Dendritic cell treated with granulocyte-macrophage colony-stimulating factor and Interleukin-4, amounts not matched to agents 40 ng/mL and 50 ng/mL, for 4 days (primary cell): ENCODE results near the gene VKORC1.
A peak's percentile ranks its signal among the peaks of the same experiment; 100 is the strongest.

Experiments
- H3K27ac Mint-ChIP-seq: one replicate; pipeline ENCODE4 v1.8.0; 2022; ENCODE audit warnings: mild to moderate bottlenecking, mixed read lengths
- H3K27me3 Mint-ChIP-seq: one replicate; pipeline ENCODE4 v1.8.0; 2022; ENCODE audit warnings: mild to moderate bottlenecking, mixed read lengths
- H3K36me3 Mint-ChIP-seq: one replicate; pipeline ENCODE4 v1.8.0; 2022; ENCODE audit warnings: low read depth, mixed read lengths
- H3K4me1 Mint-ChIP-seq: one replicate; pipeline ENCODE4 v1.8.0; 2022; ENCODE audit warnings: low read depth, mixed read lengths
- H3K4me3 Mint-ChIP-seq: one replicate; pipeline ENCODE4 v1.8.0; 2022; ENCODE audit warnings: mild to moderate bottlenecking, moderate library complexity, mixed read lengths
- H3K9me3 Mint-ChIP-seq: one replicate; pipeline ENCODE4 v1.8.0; 2022; ENCODE audit warnings: mixed read lengths
- intact Hi-C: fragments of 100-400 bp; cut with micrococcal nuclease; formaldehyde crosslinking; loops from one replicate; pipeline ENCODE4 v1.15.0; 2022

Gene VKORC1

DNA sequence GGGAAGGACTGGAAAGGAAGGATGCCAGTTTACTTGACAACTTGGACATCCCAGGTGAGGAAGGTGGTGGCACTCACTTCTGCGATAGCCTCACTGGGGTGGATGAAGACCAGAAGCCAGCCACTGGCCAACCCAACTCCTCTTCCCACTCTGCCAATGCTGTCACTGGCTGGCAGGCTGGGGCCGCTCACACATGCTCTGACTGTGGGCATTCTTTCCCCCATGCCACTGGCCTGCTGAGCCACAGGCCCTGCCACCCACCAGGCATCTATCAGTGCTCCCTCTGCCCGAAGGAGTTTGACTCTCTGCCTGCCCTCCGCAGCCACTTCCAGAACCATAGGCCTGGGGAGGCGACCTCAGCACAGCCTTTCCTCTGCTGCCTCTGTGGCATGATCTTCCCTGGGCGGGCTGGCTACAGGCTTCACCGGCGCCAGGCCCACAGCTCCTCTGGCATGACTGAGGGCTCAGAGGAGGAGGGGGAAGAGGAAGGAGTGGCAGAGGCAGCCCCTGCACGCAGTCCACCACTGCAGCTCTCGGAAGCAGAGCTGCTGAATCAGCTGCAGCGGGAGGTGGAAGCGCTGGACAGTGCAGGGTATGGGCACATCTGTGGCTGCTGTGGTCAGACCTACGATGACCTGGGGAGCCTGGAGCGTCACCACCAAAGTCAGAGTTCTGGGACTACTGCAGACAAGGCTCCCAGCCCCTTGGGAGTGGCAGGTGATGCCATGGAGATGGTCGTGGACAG is 15.8 kb downstream of the VKORC1 start:
- Mint-ChIP-seq H3K4me3 (no peak overlapping the region), H3K9me3 (no peaks in the 10 kb centered on the region), H3K27ac (peak overlapping the region; percentile 47), H3K27me3 (no peaks in the 10 kb centered on the region), H3K36me3 (peaks cover 89% of the 10 kb centered on the region), H3K4me1 (peaks cover 85% of the 10 kb centered on the region)
- intact Hi-C loops, result no loop called here

DNA sequence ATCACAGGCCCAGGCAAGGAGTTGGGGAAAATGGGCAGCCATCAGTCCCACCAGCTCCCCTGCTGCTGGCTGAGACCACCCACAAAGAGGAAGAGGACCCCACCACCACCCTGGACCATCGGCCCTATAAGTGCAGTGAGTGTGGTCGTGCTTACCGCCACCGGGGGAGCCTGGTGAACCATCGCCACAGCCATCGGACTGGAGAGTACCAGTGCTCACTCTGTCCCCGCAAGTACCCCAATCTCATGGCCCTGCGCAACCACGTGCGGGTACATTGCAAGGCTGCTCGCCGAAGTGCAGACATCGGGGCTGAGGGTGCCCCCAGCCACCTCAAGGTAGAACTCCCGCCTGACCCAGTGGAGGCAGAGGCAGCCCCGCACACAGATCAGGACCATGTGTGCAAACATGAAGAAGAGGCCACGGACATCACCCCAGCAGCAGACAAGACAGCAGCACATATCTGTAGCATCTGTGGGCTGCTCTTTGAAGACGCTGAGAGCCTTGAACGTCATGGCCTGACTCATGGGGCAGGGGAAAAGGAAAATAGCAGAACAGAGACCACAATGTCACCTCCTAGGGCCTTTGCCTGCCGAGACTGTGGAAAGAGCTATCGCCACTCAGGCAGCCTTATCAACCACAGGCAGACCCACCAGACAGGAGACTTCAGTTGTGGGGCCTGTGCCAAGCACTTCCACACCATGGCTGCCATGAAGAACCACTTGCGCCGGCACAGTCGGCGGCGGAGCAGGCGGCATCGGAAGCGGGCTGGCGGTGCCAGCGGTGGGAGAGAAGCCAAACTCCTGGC is 16.8 kb downstream of the VKORC1 start:
- Mint-ChIP-seq H3K27ac (peak overlapping the region; percentile 47), H3K9me3 (no peaks in the 10 kb centered on the region), H3K36me3 (peaks cover 85% of the 10 kb centered on the region), H3K27me3 (no peaks in the 10 kb centered on the region), H3K4me1 (peaks cover 84% of the 10 kb centered on the region), H3K4me3 (no peak overlapping the region)
- intact Hi-C loops, result no loop called here

DNA sequence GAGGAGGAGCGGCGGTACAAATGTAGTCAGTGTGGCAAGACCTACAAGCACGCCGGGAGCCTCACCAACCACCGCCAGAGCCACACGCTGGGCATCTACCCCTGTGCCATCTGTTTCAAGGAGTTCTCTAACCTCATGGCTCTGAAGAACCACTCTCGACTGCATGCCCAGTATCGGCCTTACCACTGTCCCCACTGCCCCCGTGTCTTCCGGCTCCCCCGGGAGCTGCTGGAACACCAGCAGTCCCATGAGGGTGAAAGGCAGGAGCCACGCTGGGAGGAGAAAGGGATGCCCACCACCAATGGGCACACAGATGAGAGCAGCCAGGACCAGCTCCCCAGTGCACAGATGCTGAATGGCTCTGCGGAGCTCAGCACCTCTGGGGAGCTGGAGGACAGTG is 17.6 kb downstream of the VKORC1 start:
- Mint-ChIP-seq H3K4me1 (peaks cover 84% of the 10 kb centered on the region), H3K9me3 (no peaks in the 10 kb centered on the region), H3K27me3 (no peaks in the 10 kb centered on the region), H3K36me3 (peaks cover 82% of the 10 kb centered on the region), H3K27ac (no peak overlapping the region), H3K4me3 (no peak overlapping the region)
- intact Hi-C loops, result no loop called here

DNA sequence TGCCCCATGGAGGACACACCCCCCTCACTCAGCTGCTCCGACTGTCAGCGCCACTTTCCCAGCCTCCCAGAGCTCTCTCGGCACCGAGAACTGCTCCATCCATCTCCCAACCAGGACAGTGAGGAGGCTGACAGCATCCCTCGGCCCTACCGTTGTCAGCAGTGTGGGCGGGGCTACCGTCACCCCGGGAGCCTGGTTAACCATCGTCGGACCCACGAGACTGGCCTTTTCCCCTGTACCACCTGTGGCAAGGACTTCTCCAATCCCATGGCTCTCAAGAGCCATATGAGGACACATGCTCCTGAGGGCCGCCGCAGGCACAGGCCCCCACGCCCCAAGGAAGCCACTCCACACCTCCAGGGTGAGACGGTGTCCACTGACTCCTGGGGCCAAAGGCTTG is 18.3 kb downstream of the VKORC1 start:
- no peak overlapping the region for H3K4me3 Mint-ChIP-seq
- peaks cover 84% of the 10 kb centered on the region for H3K4me1 Mint-ChIP-seq
- H3K27ac Mint-ChIP-seq, result no peak overlapping the region

DNA sequence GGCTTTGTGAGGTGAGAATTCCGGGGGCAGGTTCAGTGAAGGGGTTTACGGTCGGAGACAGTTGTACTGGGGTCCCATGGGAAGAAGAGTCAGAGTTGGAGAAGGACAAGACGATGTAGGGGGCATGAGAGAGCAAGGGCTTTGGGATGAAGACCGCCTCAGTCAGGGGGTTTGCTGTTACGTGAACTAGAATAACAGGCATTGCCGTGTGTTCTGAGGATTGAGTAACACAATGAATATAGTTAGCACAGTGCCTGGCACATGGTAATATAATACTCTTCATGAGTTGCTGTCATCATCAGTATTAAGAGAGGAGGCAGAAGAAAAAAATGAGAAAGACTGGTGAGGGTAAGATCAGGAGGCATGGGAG is 19.8 kb downstream of the VKORC1 start:
- peak overlapping the region; percentile 91 for H3K27ac Mint-ChIP-seq
- H3K9me3 Mint-ChIP-seq, result no peaks in the 10 kb centered on the region
- intact Hi-C loops, result loop anchor here (1.0 to 5.0 kb wide), 6 partner anchors 20 to 417 kb away; partner anchors contain the start of genes BCKDK, FBRS, HSD3B7 and STX4
- peaks cover 60% of the 10 kb centered on the region for H3K36me3 Mint-ChIP-seq
- peak overlapping the region; percentile 94 for H3K4me3 Mint-ChIP-seq
- no peaks in the 10 kb centered on the region for H3K27me3 Mint-ChIP-seq
- H3K4me1 Mint-ChIP-seq, result peaks cover 69% of the 10 kb centered on the region

More for the DNA sequence above, 18.3 kb downstream of the VKORC1 start:
- peaks cover 75% of the 10 kb centered on the region for H3K36me3 Mint-ChIP-seq
- intact Hi-C loops, result no loop called here
- H3K27me3 Mint-ChIP-seq, result no peaks in the 10 kb centered on the region
- no peaks in the 10 kb centered on the region for H3K9me3 Mint-ChIP-seq

DNA sequence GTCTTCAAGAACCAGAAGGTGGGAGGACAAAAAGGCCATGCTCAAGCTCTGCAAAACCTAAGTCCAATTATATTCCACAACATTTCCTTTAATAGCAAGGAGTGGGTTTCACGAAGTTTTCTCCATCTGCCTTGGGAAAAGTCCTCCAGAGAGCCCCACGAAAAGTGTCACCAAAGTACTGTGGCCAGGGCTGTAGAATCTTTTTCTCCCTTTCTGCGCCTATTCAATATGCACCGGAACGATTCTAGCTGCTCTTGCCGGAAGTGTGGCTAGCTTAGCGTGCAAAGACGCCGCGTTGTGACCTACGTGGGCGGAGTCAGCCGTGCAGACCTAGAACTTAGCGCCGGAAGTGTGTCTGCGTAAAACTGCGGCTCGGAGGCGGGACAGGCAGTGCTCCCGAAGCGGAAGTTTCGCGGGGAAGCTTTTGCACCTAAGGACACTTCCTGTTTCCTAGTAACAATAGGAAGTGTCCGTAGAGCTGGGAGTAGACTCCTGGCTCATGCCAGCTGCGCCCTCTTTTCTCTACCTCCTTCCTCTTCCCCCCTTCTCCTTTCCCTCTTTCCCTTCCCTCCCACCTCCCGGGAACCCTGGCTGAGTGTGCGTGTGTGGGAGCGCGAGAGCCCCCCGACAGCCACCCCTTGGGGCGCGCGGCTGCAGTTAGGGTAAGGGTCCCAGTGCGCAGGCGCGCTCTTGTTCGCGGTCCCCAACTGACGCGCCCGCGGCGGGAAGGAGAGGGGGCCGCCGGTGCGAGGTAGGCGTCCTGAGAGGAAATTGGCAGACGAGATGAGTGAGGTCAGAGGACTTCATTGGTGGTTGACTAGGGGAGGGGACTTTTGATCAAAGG is 20.4 kb downstream of the VKORC1 start, which contains the start of the genes ZNF646 and ZNF668:
Gene ZNF646 (plus strand): TSS at position 453 of the 844 bp plus-strand sequence. CDS start 1,903 bp downstream, outside the sequence.
Gene ZNF668 (minus strand): TSS at position 271 of the 844 bp plus-strand sequence. CDS start 9,781 bp downstream, outside the sequence.
- peak within 1 kb of the TSS; percentile 94 for H3K4me3 Mint-ChIP-seq

DNA sequence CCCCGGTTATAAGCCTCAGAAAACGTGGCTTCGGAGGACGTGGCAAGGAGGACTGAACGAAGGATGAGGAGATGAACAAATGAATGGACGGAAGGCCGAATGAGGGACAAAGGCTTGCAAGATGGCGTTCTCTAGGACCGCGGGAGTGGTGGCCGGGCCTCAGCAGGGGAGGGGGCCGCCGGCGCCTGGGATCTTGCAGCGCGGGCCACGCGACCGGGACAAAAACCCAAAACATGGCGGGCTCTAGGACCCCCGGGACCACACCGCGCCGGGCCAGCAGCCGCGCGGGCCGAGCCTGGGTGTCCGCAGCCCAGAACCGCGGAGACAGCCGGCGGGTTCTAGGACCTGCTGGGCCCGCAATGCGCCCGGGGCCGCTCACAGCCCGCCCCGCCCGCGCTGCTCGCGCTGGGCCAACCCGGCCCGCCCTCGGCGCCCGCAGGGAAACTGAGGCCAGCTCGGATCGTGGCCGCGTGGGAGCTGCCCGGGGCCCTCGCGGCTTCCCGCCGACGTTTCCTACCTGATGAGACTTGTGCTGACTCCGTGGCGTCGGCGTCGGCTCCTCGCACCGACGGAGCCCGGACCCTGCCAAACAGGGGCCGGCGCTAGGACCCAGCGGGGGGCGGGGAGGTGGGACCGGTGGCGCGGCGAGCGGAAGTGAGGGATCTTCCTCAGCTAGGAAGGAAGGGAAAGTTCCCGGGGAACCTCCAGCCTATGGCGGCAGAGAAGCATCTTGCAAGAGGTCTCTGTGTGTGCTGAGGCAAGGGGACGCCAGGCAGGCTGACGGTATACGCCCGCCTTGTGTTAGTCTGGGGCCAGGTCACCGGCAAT is 21.2 kb downstream of the VKORC1 start:
- H3K4me3 Mint-ChIP-seq, result peak overlapping the region; percentile 94
- no peaks in the 10 kb centered on the region for H3K9me3 Mint-ChIP-seq
- intact Hi-C loops, result loop anchor here (5.0 kb wide), 3 partner anchors 34 to 416 kb away; partner anchors contain the start of genes BCKDK, FBRS and HSD3B7
- peak overlapping the region; percentile 91 for H3K27ac Mint-ChIP-seq
- no peaks in the 10 kb centered on the region for H3K27me3 Mint-ChIP-seq
- H3K36me3 Mint-ChIP-seq, result peaks cover 45% of the 10 kb centered on the region
- H3K4me1 Mint-ChIP-seq, result peaks cover 62% of the 10 kb centered on the region

More for the DNA sequence above, 20.4 kb downstream of the VKORC1 start, which contains the start of the genes ZNF646 and ZNF668:
- Mint-ChIP-seq H3K9me3 (no peaks in the 10 kb centered on the region), H3K4me1 (peaks cover 67% of the 10 kb centered on the region), H3K27ac (peak within 1 kb of the TSS; percentile 91), H3K36me3 (peaks cover 54% of the 10 kb centered on the region), H3K27me3 (no peaks in the 10 kb centered on the region)
- intact Hi-C loops, result loop anchor here (1.0 to 5.0 kb wide), 6 partner anchors 21 to 417 kb away; partner anchors contain the start of genes BCKDK, FBRS, HSD3B7 and STX4

DNA sequence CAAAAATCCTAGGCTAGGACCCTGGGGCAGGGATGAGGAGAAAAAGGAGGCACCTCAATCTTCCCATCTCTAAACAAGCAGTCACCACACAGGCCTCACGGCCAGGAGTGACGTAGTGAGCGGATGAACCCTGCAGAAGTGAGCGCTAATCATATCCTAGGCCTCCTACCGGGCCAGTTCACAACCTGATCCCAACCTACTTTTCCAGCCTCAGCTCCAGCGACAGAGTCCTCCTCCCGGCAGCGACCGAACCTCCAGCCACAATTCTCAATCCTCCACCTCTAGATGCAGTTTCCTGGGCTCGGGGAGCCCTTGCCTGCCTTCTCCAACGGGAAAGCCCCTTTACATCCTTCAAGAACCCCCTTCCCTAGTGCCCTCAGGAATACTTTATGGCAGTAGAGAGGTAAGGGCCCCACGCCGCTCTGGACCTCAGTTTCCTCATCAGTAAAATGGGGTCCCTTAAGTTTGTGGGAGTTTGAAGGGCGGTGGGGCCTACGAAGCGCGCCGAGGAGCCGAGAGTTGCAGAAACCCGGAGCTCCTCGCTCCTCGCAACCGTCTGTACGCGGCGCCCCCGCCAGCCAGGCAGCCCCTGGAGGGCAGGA is 22.0 kb downstream of the VKORC1 start:
- Mint-ChIP-seq H3K9me3 (no peaks in the 10 kb centered on the region), H3K36me3 (peaks cover 43% of the 10 kb centered on the region), H3K4me1 (peaks cover 59% of the 10 kb centered on the region), H3K27me3 (no peaks in the 10 kb centered on the region), H3K27ac (peak overlapping the region; percentile 91), H3K4me3 (peak overlapping the region; percentile 94)
- intact Hi-C loops, result loop anchor here (5.0 kb wide), 3 partner anchors 35 to 415 kb away; partner anchors contain the start of genes BCKDK, FBRS and HSD3B7

DNA sequence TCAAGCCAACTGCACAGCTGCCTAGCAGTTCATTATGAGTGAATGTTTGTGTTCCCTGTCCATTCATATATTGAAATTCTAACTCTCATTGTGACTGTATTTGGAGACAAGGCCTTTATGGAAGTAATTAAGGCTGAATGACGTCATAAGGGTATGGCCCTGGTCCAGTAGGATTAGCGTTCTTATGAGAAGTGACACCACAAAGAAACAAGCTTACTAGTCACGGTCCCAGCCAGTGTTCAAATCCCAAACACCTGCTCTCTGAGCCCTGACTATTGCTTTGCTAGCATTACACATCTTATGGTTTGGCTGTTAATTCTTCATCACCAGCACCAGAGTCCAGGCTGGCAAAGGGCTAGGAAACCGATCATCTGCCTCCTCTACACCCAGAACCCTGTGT is 22.7 kb downstream of the VKORC1 start:
- peak overlapping the region; percentile 94 for H3K4me3 Mint-ChIP-seq
- no peaks in the 10 kb centered on the region for H3K9me3 Mint-ChIP-seq
- peaks cover 37% of the 10 kb centered on the region for H3K36me3 Mint-ChIP-seq
- H3K27ac Mint-ChIP-seq, result peak overlapping the region; percentile 91
- H3K27me3 Mint-ChIP-seq, result no peaks in the 10 kb centered on the region
- peaks cover 53% of the 10 kb centered on the region for H3K4me1 Mint-ChIP-seq
- intact Hi-C loops, result loop anchor here (5.0 kb wide), 3 partner anchors 35 to 415 kb away; partner anchors contain the start of genes BCKDK, FBRS and HSD3B7

DNA sequence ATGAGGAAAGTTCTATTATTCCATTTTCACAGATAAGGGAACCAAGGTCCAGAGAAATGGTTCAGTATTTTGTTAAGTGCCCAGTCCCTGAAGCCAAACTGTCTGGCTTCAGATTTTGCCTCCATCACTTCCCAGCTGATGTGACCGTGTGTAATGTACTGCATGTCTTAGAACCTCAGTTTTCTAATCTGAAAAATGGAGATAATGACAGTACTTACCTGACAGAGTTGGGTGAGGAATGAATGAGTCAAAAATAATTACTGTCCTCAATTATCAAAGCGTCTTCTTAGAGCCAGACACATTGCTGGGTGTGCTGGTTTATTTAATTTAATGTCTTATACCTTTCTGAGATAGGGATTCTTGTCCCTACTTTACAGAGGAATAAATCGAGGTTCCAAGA is 27.3 kb downstream of the VKORC1 start:
- peaks cover 39% of the 10 kb centered on the region for H3K4me1 Mint-ChIP-seq
- H3K27me3 Mint-ChIP-seq, result no peaks in the 10 kb centered on the region
- no peaks in the 10 kb centered on the region for H3K9me3 Mint-ChIP-seq
- peaks cover 36% of the 10 kb centered on the region for H3K36me3 Mint-ChIP-seq
- H3K4me3 Mint-ChIP-seq, result no peak overlapping the region
- intact Hi-C loops, result no loop called here
- H3K27ac Mint-ChIP-seq, result no peak overlapping the region

DNA sequence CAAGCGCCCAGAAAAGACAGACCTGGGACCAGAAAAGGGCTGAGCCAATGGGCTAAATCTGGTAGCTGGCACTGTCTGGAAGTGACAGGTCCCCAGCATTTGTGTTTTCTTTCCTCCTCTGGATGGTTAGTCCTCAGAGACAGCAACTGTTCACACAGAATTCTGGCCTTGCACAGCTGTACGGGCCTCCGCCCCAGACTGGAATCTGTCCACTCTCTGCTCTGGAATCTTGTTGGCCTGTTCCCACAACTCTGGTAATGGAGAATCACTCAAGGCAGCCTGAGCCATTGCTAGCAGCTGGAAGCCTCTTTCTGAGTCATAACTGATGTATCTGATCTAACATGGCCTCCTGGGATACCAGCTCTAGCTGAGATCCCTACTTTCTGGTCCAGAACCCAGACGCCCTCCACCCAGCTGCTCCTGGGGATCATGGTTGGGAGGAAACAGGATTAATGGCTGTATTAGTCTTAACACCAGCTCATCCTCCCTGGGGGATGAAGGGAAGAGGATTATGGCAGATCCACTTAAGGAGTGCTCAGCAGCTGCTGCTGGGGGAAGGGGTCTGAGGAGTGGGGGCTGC is 29.6 kb downstream of the VKORC1 start:
- Mint-ChIP-seq H3K4me3 (no peak overlapping the region), H3K27ac (no peak overlapping the region), H3K4me1 (peaks cover 29% of the 10 kb centered on the region), H3K36me3 (peaks cover 60% of the 10 kb centered on the region), H3K27me3 (no peaks in the 10 kb centered on the region), H3K9me3 (no peaks in the 10 kb centered on the region)
- intact Hi-C loops, result no loop called here
